Measurements from ENCODE around the gene SLX4IP. TPM values are rescaled to one million over a fixed set of nuclear protein-coding genes. Genes with fewer than 3 reads are reported as not detected.

SLX4IP gene
- total and polyA plus RNA-seq, 2 of the 13 experiments (the other 11 are each of a cell fraction or from before 2014, with no cell fraction given) = 3.6 to 7.3 TPM

- TF ChIP-seq TFAP4 (IDR thresholded peaks at IDR 0.05; ENCODE audit: borderline replicate concordance, low read depth) = peak; percentile 50; the same call in 1 of the 2 replicates
- peak; percentile 86; the same call in 1 of the 2 replicates for TF ChIP-seq ZBTB38 (CRISPR knock-in tag; IDR thresholded peaks at IDR 0.05)
- TF ChIP-seq CERS6 (CRISPR knock-in tag; IDR thresholded peaks at IDR 0.05) = peak; percentile 73
- TF ChIP-seq PAXIP1 (CRISPR knock-in tag; conservative IDR thresholded peaks at IDR 0.05) = peak; percentile 51; the same call in 1 of the 2 replicates
- peak; percentile 78 for TF ChIP-seq ISL2 (CRISPR knock-in tag; IDR thresholded peaks at IDR 0.05)
- TF ChIP-seq PRDM10 (CRISPR knock-in tag; IDR thresholded peaks at IDR 0.05; ENCODE audit: low read depth) = peak; percentile 82
- peak; percentile 97 for TF ChIP-seq HOXD1 (CRISPR knock-in tag; IDR thresholded peaks at IDR 0.05)
- peak; percentile 44; the same call in 1 of the 2 replicates for TF ChIP-seq CBX5 (CRISPR knock-in tag; IDR thresholded peaks at IDR 0.05; ENCODE audit: borderline replicate concordance)
- peak; percentile 77 for TF ChIP-seq RFXAP (CRISPR knock-in tag; IDR thresholded peaks at IDR 0.05; ENCODE audit: borderline replicate concordance)
- TF ChIP-seq SMYD3 (CRISPR knock-in tag; IDR thresholded peaks at IDR 0.05) = peak; percentile 75; the same call in 1 of the 2 replicates
- peak; percentile 51; the same call in 1 of the 2 replicates for TF ChIP-seq KLF11 (CRISPR knock-in tag; IDR thresholded peaks at IDR 0.05)
- no peak for TF ChIP-seq DPF2 (CRISPR knock-in tag; IDR thresholded peaks at IDR 0.05; ENCODE audit: borderline replicate concordance, low read depth)
- TF ChIP-seq ELF3 (CRISPR knock-in tag; IDR thresholded peaks at IDR 0.05) = peak; percentile 63; the same call in 1 of the 2 replicates
- peak; percentile 10; the same call in 1 of the 2 replicates for TF ChIP-seq ZBED4 (CRISPR knock-in tag; IDR thresholded peaks at IDR 0.05; ENCODE audit: borderline replicate concordance)
Measured at GRCh38 chr20:10433623-10434466, 1.3 kb upstream of the SLX4IP start, which contains the start of gene MKKS (continued).
